Activated CD4-positive, alpha-beta T cell treated with anti-CD3 and anti-CD28 coated beads, Interleukin-2, amount 50 U/mL, for 16 hours (primary cell): ENCODE data around the gene MRGPRG.

ENCODE experiments used
- DNase-seq: peaks from one replicate; pipeline ENCODE4 v3.0.0-alpha.2; 2020

MRGPRG gene

DNA sequence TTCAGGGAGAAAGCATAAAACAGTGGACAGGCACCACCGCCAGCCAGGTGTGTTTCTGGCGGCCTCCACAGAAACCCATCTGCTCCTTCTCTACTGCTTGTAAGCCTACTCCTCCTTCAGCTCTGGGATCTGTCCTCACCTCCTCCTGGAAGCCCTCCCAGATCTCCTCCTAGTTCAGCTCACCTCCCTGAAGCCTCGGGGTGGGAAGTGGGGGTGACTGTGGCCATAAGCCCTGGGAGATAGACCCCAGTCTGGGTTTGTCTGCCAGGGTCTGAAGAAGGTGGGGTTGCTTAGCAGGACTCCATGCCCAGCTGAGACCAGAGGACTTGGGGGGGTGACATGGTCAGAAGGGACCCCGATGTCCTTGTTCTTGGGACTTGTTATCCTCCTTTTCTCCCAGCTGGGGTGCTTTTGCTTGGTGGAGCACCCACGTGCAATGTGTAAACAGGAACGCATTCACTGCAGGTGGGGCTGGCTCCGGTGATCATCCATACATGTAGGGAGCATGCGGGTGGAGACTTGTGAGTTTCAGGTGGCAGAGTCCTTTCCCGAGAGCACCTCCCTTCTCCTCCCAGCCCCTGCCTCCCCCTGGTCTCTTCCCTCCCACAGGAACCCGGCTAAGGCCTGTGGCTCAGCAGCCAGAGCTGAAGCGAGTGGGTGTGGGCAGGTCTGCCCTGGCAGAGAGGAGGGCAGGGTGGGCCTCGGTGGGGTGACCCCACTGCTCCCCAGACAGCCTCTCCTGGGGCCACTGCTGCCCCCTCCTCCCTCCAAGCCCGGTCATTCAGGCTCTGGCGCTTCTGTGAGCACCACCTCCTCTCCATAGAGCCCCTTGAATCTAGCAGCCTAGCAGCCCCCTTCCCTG lies 25.9 kb downstream of the MRGPRG start:
- DNase-seq: no peak

DNA sequence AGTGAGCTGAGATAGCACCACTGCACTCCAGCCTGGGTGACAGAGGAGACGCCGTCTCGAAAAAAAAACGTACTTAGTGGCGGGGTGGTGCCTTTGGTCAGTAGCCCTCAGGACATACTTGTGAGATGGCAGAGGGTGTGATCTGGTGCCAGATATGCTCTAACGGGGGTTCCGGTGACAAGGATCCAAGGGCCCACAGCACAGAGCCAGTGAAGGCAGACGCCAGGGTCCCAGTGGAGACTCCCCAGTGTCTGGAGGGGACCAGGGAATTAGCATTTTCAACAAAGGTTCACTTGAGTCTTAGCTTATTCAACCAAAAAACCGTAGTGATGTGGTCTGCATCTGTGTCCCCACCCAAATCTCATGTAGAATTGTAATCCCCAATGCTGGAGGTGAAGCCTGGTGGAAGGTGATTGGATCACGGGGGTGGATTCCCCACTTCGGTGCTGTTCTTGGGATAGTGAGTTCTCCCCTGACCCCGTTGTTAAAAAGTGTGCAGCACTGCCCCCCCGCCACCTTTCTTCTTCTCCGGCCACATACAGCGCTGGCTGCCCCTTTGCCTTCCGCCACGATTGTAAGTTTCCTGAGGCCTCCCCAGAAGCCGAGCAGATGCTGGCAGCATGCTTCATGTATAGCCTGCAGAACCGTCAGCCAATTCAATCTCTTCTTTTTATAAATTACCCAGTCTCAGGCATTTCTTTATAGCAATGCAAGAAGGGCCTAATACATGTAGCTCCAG lies 26.9 kb downstream of the MRGPRG start:
- no peak for DNase-seq

GRCh38 chr11:3190600-3190999 lies 28.0 kb downstream of the MRGPRG start:
- DNase-seq: no peak

DNA sequence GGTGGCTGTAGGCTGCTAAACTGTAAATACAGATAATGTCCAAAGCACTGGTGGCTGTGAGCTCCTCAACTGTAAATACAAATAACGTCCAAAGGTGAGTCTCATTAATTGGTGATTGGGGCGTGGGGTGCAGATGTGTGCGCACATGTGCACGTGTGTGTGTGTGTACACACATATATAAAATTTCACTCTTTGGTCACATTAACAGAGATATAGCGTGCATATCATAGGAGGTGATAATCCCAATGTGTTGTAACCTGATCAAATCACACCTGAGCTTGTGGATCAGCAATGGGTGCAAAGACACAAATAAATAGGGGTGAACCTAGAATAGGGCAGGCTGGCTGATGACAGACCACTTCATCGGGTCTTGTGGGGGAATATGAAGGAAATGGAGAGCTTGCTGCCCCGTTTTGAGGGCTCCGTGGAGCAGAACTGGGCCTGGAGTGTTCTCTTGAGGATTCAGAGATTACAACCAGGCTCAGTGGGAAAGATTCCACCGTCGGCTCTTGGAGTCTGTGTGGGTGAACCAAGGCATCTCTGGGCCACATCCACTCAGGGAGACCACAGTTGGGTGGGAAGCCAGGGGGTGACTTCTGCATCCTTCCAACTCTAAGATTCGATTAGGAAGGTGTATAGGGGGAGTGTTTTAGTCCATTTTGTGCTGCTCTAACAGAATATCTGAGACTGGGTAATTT lies 28.6 kb downstream of the MRGPRG start:
- DNase-seq: no peak

DNA sequence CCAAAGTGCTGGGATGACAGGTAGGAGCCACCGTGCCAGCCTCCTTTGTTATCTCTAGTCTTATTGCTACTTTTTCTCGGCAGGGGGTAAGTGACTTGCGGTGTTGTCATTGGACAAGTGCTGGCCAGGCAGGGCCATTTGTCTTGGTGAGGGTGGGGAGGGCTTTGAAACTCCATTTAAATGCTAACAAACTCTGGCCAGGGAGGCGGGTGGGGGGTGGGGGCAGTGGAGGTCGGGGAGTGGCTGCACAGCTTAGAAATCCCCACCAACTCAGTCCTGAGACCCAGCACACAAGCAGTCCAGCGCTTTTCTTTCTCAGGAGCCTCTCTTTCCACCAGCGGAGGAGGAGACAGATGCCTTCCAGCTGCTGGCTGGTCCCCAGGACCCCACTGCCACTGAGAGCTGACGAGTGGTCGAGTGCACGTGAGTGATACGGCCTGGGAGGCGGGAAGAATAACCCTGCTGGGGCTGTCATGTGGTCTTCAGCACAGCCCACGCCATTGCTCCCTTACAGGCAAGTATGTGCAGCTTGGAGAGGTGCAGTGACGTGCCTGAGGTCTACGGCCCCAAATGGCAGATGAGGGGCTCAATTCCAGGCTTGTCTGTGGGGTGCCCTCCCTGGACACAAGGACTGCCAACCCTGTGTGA lies 29.3 kb downstream of the MRGPRG start:
- DNase-seq: no peak

- no peak for DNase-seq
Measured at GRCh38 chr11:3188496-3189195, 30.0 kb downstream of the MRGPRG start.

GRCh38 chr11:3186166-3186953 lies 32.3 kb downstream of the MRGPRG start:
- DNase-seq: no peak

DNA sequence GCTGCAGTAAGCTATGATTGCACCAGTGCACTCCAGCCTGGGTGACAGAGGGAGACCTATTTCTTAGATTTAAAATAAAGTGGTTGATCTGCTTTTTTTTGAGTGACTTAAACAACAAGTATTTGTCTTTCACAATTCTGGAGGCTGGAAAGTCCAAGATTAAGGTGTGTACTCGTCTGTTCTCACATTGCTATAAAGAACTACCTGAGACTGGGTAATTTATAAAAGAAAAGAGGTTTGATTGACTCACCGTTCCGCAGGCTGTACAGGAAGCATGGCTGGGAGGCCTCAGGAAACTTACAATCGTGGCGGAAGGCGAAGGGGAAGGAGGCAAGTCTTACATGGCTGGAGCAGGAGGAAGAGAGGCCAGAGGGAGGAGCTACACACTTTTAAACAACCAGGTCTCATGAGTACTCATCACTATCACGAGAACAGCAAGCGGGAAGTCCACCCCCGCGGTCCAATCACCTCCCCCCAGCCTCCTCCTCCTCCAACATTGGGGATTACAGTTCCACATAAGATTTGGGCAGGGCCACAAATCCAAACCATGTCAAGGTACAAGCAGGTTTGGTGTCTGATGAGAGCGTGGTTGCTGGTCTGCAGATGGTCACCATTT lies 33.8 kb downstream of the MRGPRG start:
- no peak for DNase-seq

- DNase-seq: no peak
Measured at GRCh38 chr11:3183523-3183922, 35.1 kb downstream of the MRGPRG start.

GRCh38 chr11:3182462-3182852 lies 36.2 kb downstream of the MRGPRG start:
- no peak for DNase-seq

DNA sequence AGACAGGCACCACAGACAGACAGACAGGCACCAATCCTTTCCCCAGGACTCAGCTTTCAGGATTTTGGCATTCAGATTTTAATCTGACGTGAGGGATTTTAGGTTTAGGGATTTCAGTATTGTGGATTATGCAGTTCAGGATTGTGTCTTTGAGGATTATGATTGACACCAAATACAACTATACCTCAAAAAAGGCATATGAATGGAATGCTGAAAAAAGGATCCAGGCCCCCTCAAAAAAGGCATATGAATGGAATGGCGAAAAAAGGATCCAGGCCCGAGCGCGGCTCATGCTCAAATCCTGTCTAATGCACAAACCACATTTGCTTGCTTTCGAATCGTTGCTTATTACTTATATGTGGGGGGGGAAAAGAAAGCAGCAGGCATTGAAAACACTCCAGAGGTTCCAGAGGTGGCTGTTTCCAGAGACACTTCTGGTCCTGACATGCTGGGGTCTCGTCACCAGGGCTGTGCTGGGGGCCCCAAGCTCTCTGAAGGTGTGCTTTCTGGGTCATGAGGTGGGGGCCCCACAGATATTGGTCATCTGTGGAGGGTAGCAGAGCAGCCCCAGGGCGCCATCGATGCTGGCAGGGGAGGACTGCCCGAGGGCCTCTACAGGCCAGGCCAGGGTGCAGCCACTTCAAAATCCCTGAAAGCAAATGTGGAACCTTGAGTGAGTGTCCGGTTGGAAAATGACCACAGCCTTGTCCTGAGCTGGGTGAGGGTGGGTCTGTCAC lies 36.7 kb downstream of the MRGPRG start:
- DNase-seq: no peak

DNA sequence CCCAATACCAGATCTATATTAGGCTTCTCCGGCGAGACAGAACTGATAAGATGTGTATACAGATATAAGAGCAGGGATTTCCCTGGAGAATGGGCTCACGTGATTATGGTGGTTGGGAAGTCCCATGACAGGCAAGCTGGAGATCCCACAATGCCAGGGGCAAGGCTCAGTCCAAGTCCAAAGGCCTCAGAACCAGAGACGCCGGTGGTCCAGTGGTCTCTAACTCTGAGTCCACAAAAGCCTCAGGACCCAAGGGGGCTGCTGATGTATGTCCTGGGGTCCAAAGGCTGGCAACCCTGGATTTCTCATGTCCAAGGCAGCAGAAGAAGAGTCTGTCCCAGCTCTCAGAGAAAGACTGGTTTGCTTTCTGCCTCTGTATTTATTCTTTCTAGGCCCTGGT lies 37.7 kb downstream of the MRGPRG start:
- no peak for DNase-seq

DNA sequence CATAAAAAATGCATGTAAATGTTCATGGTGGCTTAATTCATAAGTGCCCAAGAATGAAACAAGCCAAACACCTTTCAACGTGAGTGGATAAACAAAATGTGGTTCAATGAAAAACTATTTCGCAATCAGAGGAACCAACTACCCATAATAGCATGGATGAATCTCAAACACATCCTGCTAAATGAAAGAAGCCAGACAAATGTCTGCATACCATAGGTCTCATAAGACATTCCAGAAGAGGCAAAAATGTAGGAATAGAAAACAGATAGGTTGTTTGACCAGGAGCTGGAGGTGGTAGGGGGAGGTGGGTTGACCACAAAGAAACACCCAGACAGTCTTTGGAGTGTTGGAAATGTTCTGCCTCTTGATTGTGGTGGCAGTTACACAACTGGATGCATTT lies 40.3 kb downstream of the MRGPRG start:
- no peak for DNase-seq

GRCh38 chr11:3177931-3178330 lies 40.7 kb downstream of the MRGPRG start:
- no peak for DNase-seq

DNA sequence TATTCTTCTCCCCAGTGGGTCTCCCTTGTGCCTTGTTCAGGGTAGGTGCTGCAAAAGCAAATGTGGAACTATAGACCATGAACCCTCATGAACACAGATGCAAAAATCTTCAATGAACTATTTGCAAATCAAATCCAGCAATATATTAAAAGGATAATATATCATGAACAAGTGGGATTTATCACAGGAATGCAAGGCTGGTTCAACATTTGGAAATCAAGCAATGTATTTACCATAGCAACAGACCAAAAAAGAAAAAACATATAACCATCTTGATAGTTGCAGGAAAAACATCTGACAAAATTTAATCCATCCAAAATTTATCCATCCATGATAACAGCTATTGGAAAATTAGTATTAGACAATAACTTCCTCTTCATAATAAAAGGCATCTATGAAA lies 42.1 kb downstream of the MRGPRG start:
- no peak for DNase-seq

DNA sequence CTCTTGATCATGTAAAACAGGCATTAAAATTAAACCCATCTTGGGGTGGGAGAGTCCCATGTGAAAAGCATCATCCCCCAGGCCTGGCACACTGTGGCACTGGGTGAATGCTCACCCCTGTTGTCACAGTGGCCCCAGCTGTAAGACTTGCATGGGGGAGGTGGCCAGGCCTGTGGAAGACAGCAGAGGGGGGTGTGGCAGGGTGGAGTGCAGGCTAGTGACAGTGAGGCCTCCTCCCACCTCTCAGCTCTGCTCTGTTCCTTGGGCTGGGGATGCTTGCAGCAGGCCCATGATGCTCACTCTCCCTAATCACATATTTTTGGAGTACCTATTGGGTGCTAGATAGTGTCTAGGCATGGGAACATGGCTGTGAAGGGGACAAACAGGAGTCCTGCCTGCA lies 43.4 kb downstream of the MRGPRG start:
- no peak for DNase-seq

DNA sequence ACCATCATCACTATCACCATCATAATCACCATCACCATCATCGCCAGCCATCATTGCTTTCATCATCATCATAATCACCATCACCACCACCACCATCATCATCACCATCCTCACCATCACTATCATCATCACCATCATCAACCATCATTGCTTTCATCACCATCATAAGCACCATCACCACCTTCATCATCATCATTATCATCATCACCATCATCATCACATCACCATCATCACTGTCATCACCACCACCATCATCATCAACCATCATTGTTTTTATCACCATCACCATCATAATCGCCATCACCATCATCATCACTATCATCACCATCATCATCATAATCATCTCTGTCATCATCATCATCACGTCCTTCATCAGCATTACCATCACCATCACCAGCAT lies 44.2 kb downstream of the MRGPRG start:
- DNase-seq: no peak

DNA sequence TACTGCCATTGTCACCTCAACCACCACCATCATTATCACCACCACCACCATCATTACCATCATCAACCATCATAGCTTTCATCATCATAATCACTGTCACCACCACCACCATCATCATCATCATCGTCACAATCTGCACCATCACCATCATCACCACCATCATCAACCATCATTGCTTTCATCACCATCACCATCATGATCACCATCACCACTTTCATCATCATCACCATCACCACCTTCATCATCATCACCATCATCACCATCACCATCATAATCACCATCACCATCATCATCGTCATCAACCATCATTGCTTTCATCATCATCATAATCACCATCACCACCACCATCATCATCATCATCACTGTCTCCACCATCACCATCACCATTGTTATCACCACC lies 44.8 kb downstream of the MRGPRG start:
- DNase-seq: no peak

DNA sequence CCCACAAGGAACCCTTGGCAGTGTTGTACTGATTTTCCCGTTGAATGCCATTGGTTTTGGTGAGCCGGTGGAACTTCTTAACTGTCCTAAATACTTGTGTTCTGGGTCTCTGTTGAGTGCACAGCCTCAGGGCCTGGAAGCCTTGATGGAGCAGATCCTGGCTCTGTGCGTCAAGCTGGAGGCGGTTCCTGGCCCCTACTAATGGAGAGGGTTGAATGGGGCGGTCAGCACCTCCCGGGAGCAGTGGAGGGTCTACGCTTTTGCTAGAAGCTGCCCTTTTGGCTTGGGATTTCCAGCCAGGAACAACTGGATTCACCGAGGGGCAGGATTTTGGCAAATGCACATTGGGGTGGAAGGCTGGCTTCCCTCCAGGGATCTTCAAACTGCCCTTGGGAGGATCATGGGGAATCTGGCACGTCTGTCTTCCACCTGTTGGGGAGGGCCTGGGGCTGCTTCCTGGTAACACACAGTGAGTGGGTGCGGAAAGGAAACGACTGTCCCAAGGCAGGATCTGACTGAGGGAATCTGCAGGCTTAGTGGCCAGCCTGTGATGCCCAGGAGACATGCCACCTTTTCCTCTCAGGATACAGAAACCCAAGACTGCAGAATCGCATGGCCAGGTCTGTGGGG lies 46.6 kb downstream of the MRGPRG start:
- no peak for DNase-seq
